ENCODE measurements around the gene ACIN1. TPM values are rescaled to one million over a fixed set of nuclear protein-coding genes. Genes with fewer than 3 reads are reported as not detected.

Gene ACIN1
- total RNA-seq, 2 donors from 2014 or later: 53.9 to 55.3 TPM

- H3K27me3 ChIP-seq: no peaks in the 10 kb centered on the region
- no peaks in the 10 kb centered on the region for H3K36me3 ChIP-seq
- H3K4me1 ChIP-seq: peaks cover 0 to 14% of the 10 kb centered on the region in 2 donors
- H3K9me3 ChIP-seq: no peaks in the 10 kb centered on the region
- TF ChIP-seq, protein P1, sequence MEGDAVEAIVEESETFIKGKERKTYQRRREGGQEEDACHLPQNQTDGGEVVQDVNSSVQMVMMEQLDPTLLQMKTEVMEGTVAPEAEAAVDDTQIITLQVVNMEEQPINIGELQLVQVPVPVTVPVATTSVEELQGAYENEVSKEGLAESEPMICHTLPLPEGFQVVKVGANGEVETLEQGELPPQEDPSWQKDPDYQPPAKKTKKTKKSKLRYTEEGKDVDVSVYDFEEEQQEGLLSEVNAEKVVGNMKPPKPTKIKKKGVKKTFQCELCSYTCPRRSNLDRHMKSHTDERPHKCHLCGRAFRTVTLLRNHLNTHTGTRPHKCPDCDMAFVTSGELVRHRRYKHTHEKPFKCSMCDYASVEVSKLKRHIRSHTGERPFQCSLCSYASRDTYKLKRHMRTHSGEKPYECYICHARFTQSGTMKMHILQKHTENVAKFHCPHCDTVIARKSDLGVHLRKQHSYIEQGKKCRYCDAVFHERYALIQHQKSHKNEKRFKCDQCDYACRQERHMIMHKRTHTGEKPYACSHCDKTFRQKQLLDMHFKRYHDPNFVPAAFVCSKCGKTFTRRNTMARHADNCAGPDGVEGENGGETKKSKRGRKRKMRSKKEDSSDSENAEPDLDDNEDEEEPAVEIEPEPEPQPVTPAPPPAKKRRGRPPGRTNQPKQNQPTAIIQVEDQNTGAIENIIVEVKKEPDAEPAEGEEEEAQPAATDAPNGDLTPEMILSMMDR (IDR thresholded peaks at IDR 0.05): peak in 1 of 2 donors; percentile 48
- no peak overlapping the region for H3K4me3 ChIP-seq
- H3K27ac ChIP-seq: no peak overlapping the region
- DNase-seq (ENCODE audit: low spot score): no peak
These were observed 42.7 kb downstream of the ACIN1 start for GRCh38 chr14:23052182-23052623.

GRCh38 chr14:23051141-23052057 lies 43.5 kb downstream of the ACIN1 start:
- no peak for DNase-seq (ENCODE audit: low spot score)
- Histone ChIP-seq H3K4me1 (peaks cover 0 to 6% of the 10 kb centered on the region in 2 donors), H3K9me3 (no peaks in the 10 kb centered on the region), H3K36me3 (no peaks in the 10 kb centered on the region), H3K27me3 (no peaks in the 10 kb centered on the region), H3K4me3 (no peak overlapping the region), H3K27ac (no peak overlapping the region)
- TF ChIP-seq, protein P1 (IDR thresholded peaks at IDR 0.05): no peak

DNA sequence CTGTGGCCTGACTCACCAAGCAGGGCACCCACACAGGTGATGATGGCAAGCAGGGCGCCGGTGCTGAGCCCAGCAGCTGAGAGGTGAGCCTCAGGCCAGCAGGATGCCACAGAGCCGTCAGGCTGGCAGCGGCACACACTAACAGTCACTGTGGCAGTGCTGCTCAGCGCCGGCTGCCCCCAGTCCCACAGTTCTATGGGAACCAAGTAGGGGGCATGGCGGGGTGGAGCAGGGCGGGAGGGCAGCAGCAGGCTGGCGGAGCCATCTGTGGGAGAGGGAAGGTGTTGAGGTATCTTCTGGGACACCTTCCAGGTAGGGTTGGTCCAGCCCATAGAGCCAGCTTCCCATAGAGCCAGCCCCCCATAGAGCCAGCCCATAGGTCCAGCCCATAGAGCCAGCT lies 45.9 kb downstream of the ACIN1 start:
- no peaks in the 10 kb centered on the region for H3K36me3 ChIP-seq
- H3K27ac ChIP-seq: no peak overlapping the region
- H3K4me3 ChIP-seq: no peak overlapping the region
- TF ChIP-seq, protein P1 (IDR thresholded peaks at IDR 0.05): no peak
- peaks cover 0 to 9% of the 10 kb centered on the region in 2 donors for H3K4me1 ChIP-seq
- no peak for DNase-seq (ENCODE audit: low spot score)
- no peaks in the 10 kb centered on the region for H3K27me3 ChIP-seq
- no peaks in the 10 kb centered on the region for H3K9me3 ChIP-seq

DNA sequence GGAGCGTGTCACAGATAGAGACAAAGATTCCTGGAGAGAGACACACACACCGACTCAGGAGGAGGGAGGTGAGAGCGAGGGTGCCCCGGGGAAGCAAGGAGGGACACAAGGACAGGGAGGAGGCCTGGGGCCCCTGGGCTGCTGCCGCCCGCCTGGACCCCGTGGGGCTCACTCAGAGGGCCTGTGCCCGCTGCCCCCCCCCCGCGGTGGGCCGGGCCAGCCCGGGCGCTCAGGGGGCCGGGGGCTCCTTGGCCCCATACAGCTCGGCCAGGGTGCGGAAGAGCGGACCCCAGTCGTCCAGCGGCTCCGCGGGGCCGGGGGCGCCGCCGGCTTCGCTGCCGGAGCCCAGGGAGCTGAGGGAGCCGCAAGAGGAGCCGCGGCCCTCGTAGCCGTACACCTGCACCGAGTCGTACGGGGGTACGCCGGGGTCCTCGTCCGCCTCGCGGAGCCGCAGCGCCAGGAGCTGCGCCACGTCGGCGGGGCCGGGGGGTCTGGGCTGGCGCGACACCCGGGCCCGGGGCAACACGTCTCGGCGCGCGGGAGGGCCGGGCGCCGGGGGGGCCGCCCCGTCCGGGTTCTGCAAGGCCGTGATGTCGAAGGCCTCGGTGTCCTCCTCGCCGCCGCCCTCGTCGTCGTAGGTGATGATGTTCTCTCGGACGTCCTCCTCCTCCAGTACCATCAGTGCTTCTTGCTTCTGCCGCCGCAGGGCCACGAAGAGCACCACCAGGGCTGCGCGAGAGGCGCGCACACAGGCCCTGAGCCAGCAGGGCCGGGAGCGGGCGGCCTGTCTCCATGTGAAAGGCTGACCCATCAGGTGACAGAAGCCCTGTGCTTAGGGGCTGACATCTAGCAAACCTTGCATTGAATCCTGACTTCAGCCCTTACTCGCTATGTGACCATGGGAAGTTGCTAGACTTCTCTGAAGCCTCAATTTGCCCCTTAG lies 46.9 kb downstream of the ACIN1 start:
- no peaks in the 10 kb centered on the region for H3K27me3 ChIP-seq
- H3K9me3 ChIP-seq: no peaks in the 10 kb centered on the region
- H3K36me3 ChIP-seq: no peaks in the 10 kb centered on the region
- H3K27ac ChIP-seq: peak overlapping the region in 1 of 2 donors; percentile 16
- H3K4me3 ChIP-seq: no peak overlapping the region
- TF ChIP-seq, protein P1 (IDR thresholded peaks at IDR 0.05): no peak
- H3K4me1 ChIP-seq: peaks cover 0 to 9% of the 10 kb centered on the region in 2 donors
- DNase-seq (ENCODE audit: low spot score): no peak

- H3K4me3 ChIP-seq: no peak overlapping the region
- TF ChIP-seq, protein P1 (IDR thresholded peaks at IDR 0.05): no peak
- H3K9me3 ChIP-seq: no peaks in the 10 kb centered on the region
- peaks cover 0 to 9% of the 10 kb centered on the region in 2 donors for H3K4me1 ChIP-seq
- peak overlapping the region; percentile 16 to 35 for H3K27ac ChIP-seq
- no peak for DNase-seq (ENCODE audit: low spot score)
- H3K36me3 ChIP-seq: no peaks in the 10 kb centered on the region
- H3K27me3 ChIP-seq: no peaks in the 10 kb centered on the region
These were observed 47.8 kb downstream of the ACIN1 start for GRCh38 chr14:23047034-23047634.

Measured in right atrium auricular region (tissue), 2 donors.